Keratinocyte (primary cell): ENCODE measurements around the gene EPHB3.

Experiments
- CTCF ChIP-seq, 3 experiments: IDR thresholded peaks in 1 of 3; conservative IDR thresholded peaks in 1 of 3; optimal IDR thresholded peaks in 1 of 3; 2 replicates in 2 of 3; 3 replicates in 1 of 3; pipeline versions ENCODE3 to v1.5.1; 2011; ENCODE audit warnings: low read length in 3 of 3, mild to moderate bottlenecking in 3 of 3, moderate library complexity in 2 of 3, control low read depth in 1 of 3, inconsistent platforms in 1 of 3; ENCODE audit not compliant: insufficient read depth in 2 of 3; ENCODE audit errors: extremely low read depth in 1 of 3
- EZH2 ChIP-seq: IDR thresholded peaks from one replicate; pipeline ENCODE4 v1.6.1; 2012; ENCODE audit warnings: inconsistent platforms, mild to moderate bottlenecking, low read length, moderate library complexity

DNA sequence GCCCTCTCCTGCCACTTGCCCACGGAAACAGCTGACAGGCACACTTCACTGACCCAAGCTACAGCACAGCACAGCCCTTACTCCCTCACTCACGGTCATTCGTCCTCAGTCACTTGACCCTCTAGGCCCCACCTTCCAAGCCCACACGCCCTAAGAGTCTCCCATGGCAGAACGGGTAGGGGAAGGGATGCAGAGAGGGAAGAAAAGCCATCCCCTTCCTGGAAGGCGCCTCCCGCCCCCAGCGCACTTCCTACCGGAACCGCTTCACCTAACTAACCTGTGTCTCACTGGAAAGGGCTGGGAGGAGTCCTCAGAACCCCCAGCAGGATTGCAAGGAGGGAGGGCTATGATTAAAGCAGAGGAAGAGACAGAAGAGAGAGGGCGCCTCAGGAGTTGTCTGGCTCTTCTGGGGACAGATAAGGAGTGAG lies 22.9 kb downstream of the EPHB3 start:
- TF ChIP-seq CTCF (optimal IDR thresholded peaks at IDR 0.05 in 1 of 3, IDR thresholded peaks at IDR 0.05 in 1 of 3, conservative IDR thresholded peaks at IDR 0.05 in 1 of 3; ENCODE audit: extremely low read depth in 1 of 3, insufficient read depth in 2 of 3, low read length in 3 of 3) (peak in 1 of 3 experiments; percentile 11), EZH2 (no peak)
